ENCODE measurements around the gene EIF1. TPM values are rescaled to one million over a fixed set of nuclear protein-coding genes. Genes with fewer than 3 reads are reported as not detected.

Gene EIF1
- total and polyA plus RNA-seq, 2 of the 8 experiments (the other 6 are each of a cell fraction or from before 2014, with no cell fraction given): 175 to 539 TPM

DNA sequence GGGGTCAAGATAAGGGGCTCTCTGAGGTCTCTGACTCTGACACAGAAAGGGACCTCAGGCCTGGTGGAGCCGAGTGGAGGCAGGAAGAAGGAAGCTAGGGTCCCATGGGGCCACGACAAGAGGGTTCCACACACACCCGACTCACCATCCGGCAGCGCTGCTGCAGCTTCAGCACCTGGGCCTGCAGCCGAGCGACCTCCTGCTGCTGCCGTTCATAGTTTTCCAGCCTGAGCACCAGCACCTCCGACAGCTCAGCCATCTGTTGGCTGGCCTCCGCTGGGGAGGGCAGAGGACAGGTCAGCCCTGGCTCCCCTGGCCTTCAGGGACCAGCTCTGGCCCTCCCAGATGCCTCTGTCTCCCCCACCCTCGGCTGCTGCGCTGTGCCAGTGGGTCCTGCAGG, 39.4 kb downstream of the EIF1 start:
- Histone ChIP-seq H3K56ac (replicated peaks; ENCODE audit: insufficient read length, low read depth, low read length) (no peak overlapping the region), H3K14ac (ENCODE audit: insufficient read length) (no peak overlapping the region), H2BK12ac (ENCODE audit: low read depth, low read length) (no peak overlapping the region), H2BK20ac (ENCODE audit: low read length) (no peak overlapping the region), H3K4me2 (ENCODE audit: insufficient read depth in 1 of 2, low read depth in 2 of 2, low read length in 2 of 2) (no peak overlapping the region), H4K5ac (ENCODE audit: insufficient read length, low read depth, low read length) (no peak overlapping the region), H3K18ac (ENCODE audit: extremely low read depth, low read length) (no peak overlapping the region), H4K91ac (replicated peaks; ENCODE audit: insufficient read length, low read length) (no peak overlapping the region), H2AFZ (ENCODE audit: low read length) (no peak overlapping the region), H3K27ac (ENCODE audit: low read depth, low read length) (no peak overlapping the region), H3K4me3 (ENCODE audit: extremely low read depth in 1 of 4, insufficient read depth in 2 of 4, low read depth in 3 of 4, low read length in 4 of 4) (no peak overlapping the region), H3K79me2 (ENCODE audit: control insufficient read depth in 1 of 2, insufficient read depth in 2 of 2, low read length in 2 of 2) (no peaks in the 10 kb centered on the region), H3K27me3 (replicated peaks in 1 of 4; ENCODE audit: control insufficient read depth in 3 of 4, extremely low read depth in 1 of 4, insufficient read depth in 3 of 4, low read length in 3 of 4) (peaks cover 5 to 22% (median 18%) of the 10 kb centered on the region in 4 experiments), H2AK5ac (ENCODE audit: low read depth, low read length) (no peak overlapping the region), H3K9ac (replicated peaks in 1 of 4; ENCODE audit: extremely low read depth in 1 of 4, low read depth in 3 of 4, low read length in 3 of 4) (no peak overlapping the region), H3K23ac (ENCODE audit: insufficient read length) (no peak overlapping the region), H3K9me3 (ENCODE audit: insufficient read depth in 2 of 2, low read depth in 1 of 2, low read length in 1 of 2) (no peaks in the 10 kb centered on the region), H4K8ac (ENCODE audit: extremely low read depth, insufficient read depth, low read length) (no peak overlapping the region), H2BK120ac (replicated peaks; ENCODE audit: low read depth, low read length) (no peak overlapping the region), H3K4me1 (replicated peaks in 1 of 4; ENCODE audit: control insufficient read depth in 3 of 4, insufficient read depth in 4 of 4, low read length in 3 of 4) (no peaks in the 10 kb centered on the region; a peak in 2 of 7 replicates), H2BK5ac (ENCODE audit: low read depth, low read length) (no peak overlapping the region), H3K36me3 (ENCODE audit: control insufficient read depth in 2 of 4, insufficient read depth in 4 of 4, low read length in 3 of 4) (no peaks in the 10 kb centered on the region), H3K4ac (replicated peaks; ENCODE audit: insufficient read length, low read depth, low read length) (no peak overlapping the region), H2BK15ac (ENCODE audit: low read length) (no peak overlapping the region), H4K20me1 (replicated peaks in 1 of 2; ENCODE audit: control insufficient read depth in 1 of 2, insufficient read depth in 2 of 2, low read length in 2 of 2) (peaks cover 2 to 5% of the 10 kb centered on the region in 2 experiments), H3K79me1 (ENCODE audit: low read depth, low read length) (no peaks in the 10 kb centered on the region), H3K23me2 (ENCODE audit: low read depth, low read length) (no peaks in the 10 kb centered on the region)
- POLR2A ChIA-PET (ENCODE audit: partially characterized antibody): interaction anchor here (0.7 to 18.3 kb wide), 4 partner anchors 10 to 190 kb away, joined by 3 to 215 read pairs (median 4); partner anchors contain the start of gene EIF1
- FAIRE-seq: no peak
- no peak for DNase-seq (ENCODE audit: low read depth in 1 of 2, low spot score in 2 of 2)
- CTCF ChIA-PET (ENCODE audit: partially characterized antibody): interaction anchor here (1.3 to 2.1 kb wide), 3 partner anchors 9 to 32 kb away, joined by 3 to 7 read pairs (median 5); no protein-coding TSS in a partner anchor
- no peak for TF ChIP-seq SAP30 (IDR thresholded peaks at IDR 0.05; ENCODE audit: insufficient read depth, insufficient replicate concordance, low read length)
- no peak for TF ChIP-seq TCF12 (IDR thresholded peaks at IDR 0.05; ENCODE audit: low read depth, low read length)
- no peak for TF ChIP-seq RBBP5 (IDR thresholded peaks at IDR 0.05; ENCODE audit: borderline replicate concordance, low read depth, low read length)
- no peak for TF ChIP-seq SP2 (IDR thresholded peaks at IDR 0.05; ENCODE audit: low read length)
- TF ChIP-seq CBX5 (IDR thresholded peaks at IDR 0.05; ENCODE audit: low read depth, low read length): no peak
- no peak for TF ChIP-seq RNF2 (IDR thresholded peaks at IDR 0.05; ENCODE audit: borderline replicate concordance, low read depth, low read length, missing control alignments, poor library complexity, severe bottlenecking)
- TF ChIP-seq CTCF (IDR thresholded peaks at IDR 0.05; ENCODE audit: control extremely low read depth in 1 of 3, insufficient read depth in 1 of 3, low read depth in 1 of 3, low read length in 3 of 3): no peak
- TF ChIP-seq, protein P1, sequence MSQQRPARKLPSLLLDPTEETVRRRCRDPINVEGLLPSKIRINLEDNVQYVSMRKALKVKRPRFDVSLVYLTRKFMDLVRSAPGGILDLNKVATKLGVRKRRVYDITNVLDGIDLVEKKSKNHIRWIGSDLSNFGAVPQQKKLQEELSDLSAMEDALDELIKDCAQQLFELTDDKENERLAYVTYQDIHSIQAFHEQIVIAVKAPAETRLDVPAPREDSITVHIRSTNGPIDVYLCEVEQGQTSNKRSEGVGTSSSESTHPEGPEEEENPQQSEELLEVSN (IDR thresholded peaks at IDR 0.05): no peak
- TF ChIP-seq SIN3A (conservative IDR thresholded peaks at IDR 0.05 in 1 of 2, IDR thresholded peaks at IDR 0.05 in 1 of 2; ENCODE audit: low read depth in 1 of 2, low read length in 2 of 2): no peak
- WGBS, 2 experiments (ENCODE audit: extremely low coverage in 1 of 2, insufficient coverage in 1 of 2, insufficient read length in 1 of 2, insufficient replicate concordance in 2 of 2, low coverage in 1 of 2, low lambda C conversion rate in 2 of 2, missing lambda C conversion rate in 1 of 2): 77% methylated on average over 12 of the region's 12 CpGs; no CpG with 5 or more reads in 1 of the 2 experiments
